C4-2B (cell line): ENCODE measurements around the gene OR5D18.

Source experiments
- H3K27ac ChIP-seq: fragments of 450-650 bp; 2 replicates; pipeline ENCODE4 v1.5.1; 2017
- CTCF ChIP-seq: fragments of 450-650 bp; conservative IDR thresholded peaks from 2 replicates; pipeline ENCODE4 v1.5.1; 2017; ENCODE audit warnings: mild to moderate bottlenecking
- ZFX ChIP-seq: fragments of 450-650 bp; IDR thresholded peaks from 2 replicates; pipeline ENCODE4 v1.6.1; 2017

OR5D18 gene

GRCh38 chr11:55819330-55819729, at the start of gene OR5D18:
OR5D18 (plus strand) TSS chr11:55819630; CDS start chr11:55819630, 0 bp downstream.
- H3K27ac ChIP-seq = no peak within 1 kb of the TSS
- TF ChIP-seq CTCF (no peak), ZFX (no peak)

GRCh38 chr11:55773138-55773537, 46.3 kb upstream of the OR5D18 start, which contains the start of gene OR5D13:
OR5D13 (plus strand) TSS chr11:55773438; CDS start chr11:55773438, 0 bp downstream.
- H3K27ac ChIP-seq = no peak within 1 kb of the TSS
- TF ChIP-seq ZFX (no peak), CTCF (no peak)

GRCh38 chr11:55791606-55792005, 27.8 kb upstream of the OR5D18 start:
- no peak for TF ChIP-seq CTCF
- no peak for TF ChIP-seq ZFX
- no peak overlapping the region for H3K27ac ChIP-seq

GRCh38 chr11:55793321-55793720, 26.1 kb upstream of the OR5D18 start:
- no peak overlapping the region for H3K27ac ChIP-seq
- TF ChIP-seq ZFX (no peak), CTCF (no peak)

GRCh38 chr11:55795256-55795655, 24.2 kb upstream of the OR5D18 start, which contains the start of gene OR5D14:
OR5D14 (plus strand) TSS chr11:55795556; CDS start chr11:55795556, 0 bp downstream.
- TF ChIP-seq CTCF = no peak
- no peak for TF ChIP-seq ZFX

GRCh38 chr11:55806248-55806647, 13.2 kb upstream of the OR5D18 start:
- TF ChIP-seq CTCF (no peak), ZFX (no peak)
- H3K27ac ChIP-seq = no peak overlapping the region

More at GRCh38 chr11:55795256-55795655, 24.2 kb upstream of the OR5D18 start, which contains the start of gene OR5D14:
- H3K27ac ChIP-seq = no peak within 1 kb of the TSS

GRCh38 chr11:55811067-55811466, 8.4 kb upstream of the OR5D18 start, which contains the start of gene OR5L1:
OR5L1 (plus strand) TSS chr11:55811367; CDS start chr11:55811467, 100 bp downstream.
- no peak within 1 kb of the TSS for H3K27ac ChIP-seq
- no peak for TF ChIP-seq ZFX
- no peak for TF ChIP-seq CTCF
